Calu3 (cell line): ENCODE results near the gene KIAA1191. TPM values are rescaled to one million over a fixed set of nuclear protein-coding genes. Genes with fewer than 3 reads are reported as not detected.

Experiments used
- BruUV-seq: library from RNA; stranded (reverse); fragments of 400-500 nt; replicated peaks from 2 replicates; lab custom pipeline; 2021; lab: Mats Ljungman, UMichigan
- CTCF ChIA-PET: fragments of 300-600 bp; sonication (Branson Sonifier 250); formaldehyde crosslinking; loops from one replicate; lab custom pipeline; 2022; ENCODE audit warnings: antibody characterized with exemption; lab: Charles Lee
- DNase-seq: peaks from one replicate; pipeline ENCODE4 v3.0.0; 2022
- H3K27ac Mint-ChIP-seq: one replicate; pipeline ENCODE4 v1.8.0; 2022; ENCODE audit warnings: mixed read lengths; ENCODE audit not compliant: unreplicated experiment
- H3K27me3 Mint-ChIP-seq: one replicate; pipeline ENCODE4 v1.8.0; 2022; ENCODE audit warnings: mixed read lengths; ENCODE audit not compliant: unreplicated experiment
- H3K36me3 Mint-ChIP-seq: one replicate; pipeline ENCODE4 v1.8.0; 2022; ENCODE audit warnings: mild to moderate bottlenecking, moderate library complexity, mixed read lengths; ENCODE audit not compliant: insufficient read depth, unreplicated experiment
- H3K4me1 Mint-ChIP-seq: one replicate; pipeline ENCODE4 v1.8.0; 2022; ENCODE audit warnings: mild to moderate bottlenecking, low read depth, mixed read lengths; ENCODE audit not compliant: unreplicated experiment
- H3K4me3 Mint-ChIP-seq: one replicate; pipeline ENCODE4 v1.8.0; 2022; ENCODE audit warnings: mild to moderate bottlenecking, low read depth, moderate library complexity, mixed read lengths; ENCODE audit not compliant: unreplicated experiment
- H3K9me3 Mint-ChIP-seq: one replicate; pipeline ENCODE4 v1.8.0; 2022; ENCODE audit warnings: low read depth, mixed read lengths; ENCODE audit not compliant: unreplicated experiment
- intact Hi-C: fragments of 100-400 bp; cut with micrococcal nuclease; formaldehyde crosslinking; loops from one replicate; pipeline ENCODE4 v1.10.0; 2022; ENCODE audit not compliant: unreplicated experiment
- total RNA-seq: library from RNA; stranded (reverse); gene quantifications from 2 replicates; pipeline ENCODE4 v1.2.3, GENCODE V29; 2022
- TF ChIP-seq, protein P1 (sequence below): fragments of 200-600 bp; IDR thresholded peaks from one replicate; pipeline ENCODE4 v1.8.0; 2022; ENCODE audit warnings: antibody characterized with exemption; ENCODE audit not compliant: unreplicated experiment

The KIAA1191 gene
- total RNA-seq, 1 experiment from 2014 or later = 79.0 TPM

DNA sequence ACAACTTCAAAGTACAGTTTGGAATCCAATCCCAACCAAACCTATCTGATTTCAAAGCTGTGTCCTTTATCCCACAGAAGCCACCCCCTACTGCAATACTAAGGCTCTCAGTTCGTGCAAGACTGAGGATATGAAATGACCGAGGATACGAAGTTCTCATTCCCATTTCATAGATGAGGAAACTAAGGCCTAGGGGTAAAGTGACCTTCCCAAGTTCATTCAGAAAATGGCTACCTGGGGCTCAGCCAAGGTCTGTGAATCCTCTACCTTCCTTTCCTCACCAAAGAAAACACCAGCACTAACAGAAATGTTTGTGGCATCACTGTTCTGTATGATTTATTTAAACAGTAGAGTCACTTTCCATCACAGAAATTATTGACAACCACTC, 5.4 kb downstream of the KIAA1191 start:
- CTCF ChIA-PET = interaction anchor here (0.6 kb wide), 1 partner anchor 32 kb away, joined by 3 read pairs; no protein-coding TSS in a partner anchor
- Mint-ChIP-seq H3K27me3 (no peaks in the 10 kb centered on the region), H3K4me1 (no peaks in the 10 kb centered on the region), H3K9me3 (no peaks in the 10 kb centered on the region), H3K4me3 (no peak overlapping the region), H3K36me3 (peaks cover 36% of the 10 kb centered on the region), H3K27ac (no peak overlapping the region)
- intact Hi-C loops = no loop called here
- no peak for DNase-seq
- TF ChIP-seq, protein P1, sequence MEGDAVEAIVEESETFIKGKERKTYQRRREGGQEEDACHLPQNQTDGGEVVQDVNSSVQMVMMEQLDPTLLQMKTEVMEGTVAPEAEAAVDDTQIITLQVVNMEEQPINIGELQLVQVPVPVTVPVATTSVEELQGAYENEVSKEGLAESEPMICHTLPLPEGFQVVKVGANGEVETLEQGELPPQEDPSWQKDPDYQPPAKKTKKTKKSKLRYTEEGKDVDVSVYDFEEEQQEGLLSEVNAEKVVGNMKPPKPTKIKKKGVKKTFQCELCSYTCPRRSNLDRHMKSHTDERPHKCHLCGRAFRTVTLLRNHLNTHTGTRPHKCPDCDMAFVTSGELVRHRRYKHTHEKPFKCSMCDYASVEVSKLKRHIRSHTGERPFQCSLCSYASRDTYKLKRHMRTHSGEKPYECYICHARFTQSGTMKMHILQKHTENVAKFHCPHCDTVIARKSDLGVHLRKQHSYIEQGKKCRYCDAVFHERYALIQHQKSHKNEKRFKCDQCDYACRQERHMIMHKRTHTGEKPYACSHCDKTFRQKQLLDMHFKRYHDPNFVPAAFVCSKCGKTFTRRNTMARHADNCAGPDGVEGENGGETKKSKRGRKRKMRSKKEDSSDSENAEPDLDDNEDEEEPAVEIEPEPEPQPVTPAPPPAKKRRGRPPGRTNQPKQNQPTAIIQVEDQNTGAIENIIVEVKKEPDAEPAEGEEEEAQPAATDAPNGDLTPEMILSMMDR = no peak
- BruUV-seq = no TSS peak

DNA sequence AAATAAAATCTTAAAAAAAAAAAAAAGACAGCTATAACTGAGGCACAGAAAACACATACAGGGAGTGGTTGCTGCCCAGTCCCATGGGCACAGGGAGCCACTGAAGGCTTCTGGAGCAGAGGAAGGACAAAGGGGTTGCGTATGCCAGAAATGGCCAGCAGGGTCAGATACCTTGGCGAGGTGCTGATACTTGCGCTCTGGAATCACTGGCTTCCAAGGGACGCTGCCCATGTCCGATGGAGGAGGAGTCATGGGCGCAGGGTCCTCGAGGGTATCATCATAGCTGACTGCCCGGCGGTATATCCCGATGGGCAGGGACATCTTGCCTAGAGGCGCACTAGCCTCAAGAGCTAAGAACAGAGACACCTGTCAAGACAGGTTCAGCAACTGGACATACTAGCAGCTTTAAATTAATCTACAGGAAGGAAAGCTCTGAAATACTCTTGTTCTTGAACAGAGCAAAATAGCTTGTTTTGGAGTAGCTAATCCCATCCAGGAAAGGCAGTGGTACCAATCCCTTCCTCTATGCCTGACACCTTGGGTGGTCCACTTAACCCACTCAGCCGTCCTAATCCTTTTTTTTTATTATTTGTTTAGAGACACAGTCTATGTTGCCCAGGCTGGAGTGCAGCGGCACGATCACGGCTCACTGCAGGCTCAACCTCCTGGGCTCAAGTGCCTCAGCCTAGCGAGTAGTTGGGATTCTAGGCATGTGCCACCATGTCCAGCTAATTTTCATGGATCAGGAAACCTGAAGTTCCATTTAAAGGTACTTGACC, 6.0 kb downstream of the KIAA1191 start:
- H3K9me3 Mint-ChIP-seq = no peaks in the 10 kb centered on the region
- no peaks in the 10 kb centered on the region for H3K4me1 Mint-ChIP-seq
- no peak overlapping the region for H3K27ac Mint-ChIP-seq
- H3K4me3 Mint-ChIP-seq = no peak overlapping the region
- CTCF ChIA-PET = no interaction called here
- peaks cover 36% of the 10 kb centered on the region for H3K36me3 Mint-ChIP-seq
- intact Hi-C loops = no loop called here
- no TSS peak for BruUV-seq
- H3K27me3 Mint-ChIP-seq = no peaks in the 10 kb centered on the region
- TF ChIP-seq, protein P1 = no peak
- no peak for DNase-seq

DNA sequence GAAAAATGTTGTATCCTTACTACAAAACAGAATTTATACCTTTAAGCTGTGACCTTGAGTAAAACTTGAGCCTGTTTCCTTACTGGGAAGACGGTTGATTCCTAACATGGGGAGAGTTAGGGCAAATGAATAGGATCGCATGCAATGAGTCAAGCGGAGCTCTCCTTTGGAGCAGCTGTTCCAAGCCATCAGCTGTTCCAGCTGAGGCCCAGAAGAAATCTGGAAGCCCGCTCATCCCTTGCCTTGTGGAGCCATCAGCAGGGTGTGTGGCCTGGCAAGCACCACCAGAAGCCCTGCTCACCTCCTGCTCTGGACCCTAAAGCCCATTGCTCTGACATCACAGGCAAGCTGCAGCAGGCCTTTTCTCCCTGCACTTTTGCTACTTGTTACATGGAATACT, 8.0 kb downstream of the KIAA1191 start:
- DNase-seq = no peak
- no peak overlapping the region for H3K27ac Mint-ChIP-seq
- intact Hi-C loops = no loop called here
- no TSS peak for BruUV-seq
- TF ChIP-seq, protein P1 = no peak
- H3K4me1 Mint-ChIP-seq = no peaks in the 10 kb centered on the region
- CTCF ChIA-PET = no interaction called here
- H3K36me3 Mint-ChIP-seq = peaks cover 40% of the 10 kb centered on the region
- no peak overlapping the region for H3K4me3 Mint-ChIP-seq
- H3K9me3 Mint-ChIP-seq = no peaks in the 10 kb centered on the region
- no peaks in the 10 kb centered on the region for H3K27me3 Mint-ChIP-seq

DNA sequence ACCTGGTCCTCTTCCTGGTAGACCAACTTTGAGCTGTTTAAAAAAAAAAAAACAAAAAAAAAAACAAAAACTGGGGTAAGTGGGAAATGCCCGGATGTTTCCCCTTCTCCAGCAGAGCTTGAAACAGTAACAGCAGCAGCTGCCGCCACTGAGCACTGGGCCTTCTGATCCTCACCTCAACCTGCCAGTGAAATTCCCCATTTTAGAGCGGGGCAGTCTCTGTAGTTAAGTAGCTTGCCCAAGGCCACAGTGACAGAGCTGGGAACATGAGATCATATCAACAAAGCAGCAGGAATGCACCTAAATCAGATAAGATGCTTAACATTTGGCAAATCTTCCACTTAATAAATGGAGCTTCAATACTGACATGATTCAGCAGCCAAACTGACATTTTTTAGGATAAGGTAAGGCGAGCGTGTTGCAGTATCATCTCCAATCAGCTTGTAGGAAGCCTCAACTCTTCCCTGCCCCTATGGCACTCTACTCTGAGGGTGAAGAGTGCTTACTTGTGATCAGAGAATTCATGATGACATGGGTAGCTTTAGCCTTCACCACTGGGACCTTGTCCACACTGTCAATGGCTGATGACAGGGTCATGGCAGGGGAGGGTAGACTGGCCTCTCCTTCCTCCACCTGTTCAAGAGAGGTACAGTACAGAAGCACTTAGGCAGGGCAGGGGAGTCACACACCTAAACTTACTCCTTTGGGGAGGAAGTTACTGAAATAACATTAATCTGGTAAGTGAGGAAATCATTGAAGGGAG, 9.3 kb downstream of the KIAA1191 start:
- H3K9me3 Mint-ChIP-seq = no peaks in the 10 kb centered on the region
- no peaks in the 10 kb centered on the region for H3K27me3 Mint-ChIP-seq
- intact Hi-C loops = no loop called here
- CTCF ChIA-PET = interaction anchor here (1.0 kb wide), 1 partner anchor 10 kb away, joined by 3 read pairs; no protein-coding TSS in a partner anchor
- H3K4me1 Mint-ChIP-seq = no peaks in the 10 kb centered on the region
- no TSS peak for BruUV-seq
- H3K27ac Mint-ChIP-seq = no peak overlapping the region
- H3K36me3 Mint-ChIP-seq = peaks cover 48% of the 10 kb centered on the region
- TF ChIP-seq, protein P1 = no peak
- no peak for DNase-seq
- H3K4me3 Mint-ChIP-seq = no peak overlapping the region
